SK-N-SH treated with all-trans-retinoic acid at 6 μM for 48 hours (cell line): ENCODE results near the gene VPS35L.

Experiments
- CSDC2 ChIP-seq: fragments of 250-450 bp; sonication (Bioruptor Pico); IDR thresholded peaks from 2 replicates; pipeline ENCODE4 v1.5.0; 2020; ENCODE audit warnings: mild to moderate bottlenecking, moderate library complexity
- GLIS3 ChIP-seq: fragments of 250-450 bp; sonication (Bioruptor Pico); IDR thresholded peaks from 2 replicates; pipeline ENCODE4 v1.5.0; 2020; ENCODE audit warnings: mild to moderate bottlenecking, moderate library complexity
- OSR1 ChIP-seq: fragments of 250-450 bp; sonication (Bioruptor Pico); IDR thresholded peaks from 2 replicates; pipeline ENCODE4 v1.8.0; 2022; ENCODE audit warnings: moderate library complexity, mild to moderate bottlenecking, inconsistent platforms
- PPARA ChIP-seq: fragments of 250-450 bp; sonication (Bioruptor Pico); IDR thresholded peaks from 2 replicates; pipeline ENCODE4 v1.5.0; 2020; ENCODE audit warnings: mild to moderate bottlenecking, borderline replicate concordance
- RARB ChIP-seq: fragments of 250-450 bp; sonication (Bioruptor Pico); IDR thresholded peaks from 2 replicates; pipeline ENCODE4 v1.8.0; 2021; ENCODE audit warnings: mild to moderate bottlenecking, moderate library complexity
- SNAI2 ChIP-seq: fragments of 250-450 bp; sonication (Bioruptor Pico); IDR thresholded peaks from 2 replicates; pipeline ENCODE4 v1.5.0; 2020; ENCODE audit warnings: mild to moderate bottlenecking, moderate library complexity
- TCF4 ChIP-seq: fragments of 250-450 bp; sonication (Bioruptor Pico); IDR thresholded peaks from 2 replicates; pipeline ENCODE4 v1.8.0; 2021; ENCODE audit warnings: mild to moderate bottlenecking, moderate library complexity, borderline replicate concordance
- ZFP3 ChIP-seq: fragments of 250-450 bp; sonication (Bioruptor Pico); IDR thresholded peaks from 2 replicates; pipeline ENCODE4 v1.5.0; 2020; ENCODE audit warnings: mild to moderate bottlenecking, moderate library complexity
- TF ChIP-seq, protein P1 (sequence below): fragments of 250-450 bp; sonication (Bioruptor Pico); IDR thresholded peaks from 2 replicates; pipeline ENCODE4 v1.8.0; 2020; ENCODE audit warnings: mild to moderate bottlenecking, moderate library complexity, borderline replicate concordance
- TF ChIP-seq, protein P2 (sequence below): fragments of 250-450 bp; sonication (Bioruptor Pico); IDR thresholded peaks from 2 replicates; pipeline ENCODE4 v1.8.0; 2021; ENCODE audit warnings: low read depth, mild to moderate bottlenecking, moderate library complexity, borderline replicate concordance
- TF ChIP-seq, protein P3 (sequence below): fragments of 250-450 bp; sonication (Bioruptor Pico); IDR thresholded peaks from 2 replicates; pipeline ENCODE4 v1.5.0; 2020; ENCODE audit warnings: mild to moderate bottlenecking, moderate library complexity

GRCh38 chr16:19694989-19695388, 139.5 kb downstream of the VPS35L start:
- TF ChIP-seq ZFP3 (CRISPR knock-in tag) = no peak
- TF ChIP-seq, protein P1, sequence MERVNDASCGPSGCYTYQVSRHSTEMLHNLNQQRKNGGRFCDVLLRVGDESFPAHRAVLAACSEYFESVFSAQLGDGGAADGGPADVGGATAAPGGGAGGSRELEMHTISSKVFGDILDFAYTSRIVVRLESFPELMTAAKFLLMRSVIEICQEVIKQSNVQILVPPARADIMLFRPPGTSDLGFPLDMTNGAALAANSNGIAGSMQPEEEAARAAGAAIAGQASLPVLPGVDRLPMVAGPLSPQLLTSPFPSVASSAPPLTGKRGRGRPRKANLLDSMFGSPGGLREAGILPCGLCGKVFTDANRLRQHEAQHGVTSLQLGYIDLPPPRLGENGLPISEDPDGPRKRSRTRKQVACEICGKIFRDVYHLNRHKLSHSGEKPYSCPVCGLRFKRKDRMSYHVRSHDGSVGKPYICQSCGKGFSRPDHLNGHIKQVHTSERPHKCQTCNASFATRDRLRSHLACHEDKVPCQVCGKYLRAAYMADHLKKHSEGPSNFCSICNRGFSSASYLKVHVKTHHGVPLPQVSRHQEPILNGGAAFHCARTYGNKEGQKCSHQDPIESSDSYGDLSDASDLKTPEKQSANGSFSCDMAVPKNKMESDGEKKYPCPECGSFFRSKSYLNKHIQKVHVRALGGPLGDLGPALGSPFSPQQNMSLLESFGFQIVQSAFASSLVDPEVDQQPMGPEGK = no peak
- TF ChIP-seq OSR1 (CRISPR knock-in tag) = no peak
- no peak for TF ChIP-seq SNAI2 (CRISPR knock-in tag)
- no peak for TF ChIP-seq PPARA (CRISPR knock-in tag)
- TF ChIP-seq, protein P2, sequence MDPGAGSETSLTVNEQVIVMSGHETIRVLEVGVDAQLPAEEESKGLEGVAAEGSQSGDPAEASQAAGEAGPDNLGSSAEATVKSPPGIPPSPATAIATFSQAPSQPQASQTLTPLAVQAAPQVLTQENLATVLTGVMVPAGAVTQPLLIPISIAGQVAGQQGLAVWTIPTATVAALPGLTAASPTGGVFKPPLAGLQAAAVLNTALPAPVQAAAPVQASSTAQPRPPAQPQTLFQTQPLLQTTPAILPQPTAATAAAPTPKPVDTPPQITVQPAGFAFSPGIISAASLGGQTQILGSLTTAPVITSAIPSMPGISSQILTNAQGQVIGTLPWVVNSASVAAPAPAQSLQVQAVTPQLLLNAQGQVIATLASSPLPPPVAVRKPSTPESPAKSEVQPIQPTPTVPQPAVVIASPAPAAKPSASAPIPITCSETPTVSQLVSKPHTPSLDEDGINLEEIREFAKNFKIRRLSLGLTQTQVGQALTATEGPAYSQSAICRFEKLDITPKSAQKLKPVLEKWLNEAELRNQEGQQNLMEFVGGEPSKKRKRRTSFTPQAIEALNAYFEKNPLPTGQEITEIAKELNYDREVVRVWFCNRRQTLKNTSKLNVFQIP (CRISPR knock-in tag) = no peak
- TF ChIP-seq TCF4 (CRISPR knock-in tag) = no peak
- TF ChIP-seq, protein P3, sequence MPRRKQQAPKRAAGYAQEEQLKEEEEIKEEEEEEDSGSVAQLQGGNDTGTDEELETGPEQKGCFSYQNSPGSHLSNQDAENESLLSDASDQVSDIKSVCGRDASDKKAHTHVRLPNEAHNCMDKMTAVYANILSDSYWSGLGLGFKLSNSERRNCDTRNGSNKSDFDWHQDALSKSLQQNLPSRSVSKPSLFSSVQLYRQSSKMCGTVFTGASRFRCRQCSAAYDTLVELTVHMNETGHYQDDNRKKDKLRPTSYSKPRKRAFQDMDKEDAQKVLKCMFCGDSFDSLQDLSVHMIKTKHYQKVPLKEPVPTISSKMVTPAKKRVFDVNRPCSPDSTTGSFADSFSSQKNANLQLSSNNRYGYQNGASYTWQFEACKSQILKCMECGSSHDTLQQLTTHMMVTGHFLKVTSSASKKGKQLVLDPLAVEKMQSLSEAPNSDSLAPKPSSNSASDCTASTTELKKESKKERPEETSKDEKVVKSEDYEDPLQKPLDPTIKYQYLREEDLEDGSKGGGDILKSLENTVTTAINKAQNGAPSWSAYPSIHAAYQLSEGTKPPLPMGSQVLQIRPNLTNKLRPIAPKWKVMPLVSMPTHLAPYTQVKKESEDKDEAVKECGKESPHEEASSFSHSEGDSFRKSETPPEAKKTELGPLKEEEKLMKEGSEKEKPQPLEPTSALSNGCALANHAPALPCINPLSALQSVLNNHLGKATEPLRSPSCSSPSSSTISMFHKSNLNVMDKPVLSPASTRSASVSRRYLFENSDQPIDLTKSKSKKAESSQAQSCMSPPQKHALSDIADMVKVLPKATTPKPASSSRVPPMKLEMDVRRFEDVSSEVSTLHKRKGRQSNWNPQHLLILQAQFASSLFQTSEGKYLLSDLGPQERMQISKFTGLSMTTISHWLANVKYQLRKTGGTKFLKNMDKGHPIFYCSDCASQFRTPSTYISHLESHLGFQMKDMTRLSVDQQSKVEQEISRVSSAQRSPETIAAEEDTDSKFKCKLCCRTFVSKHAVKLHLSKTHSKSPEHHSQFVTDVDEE (CRISPR knock-in tag) = no peak
- no peak for TF ChIP-seq GLIS3 (CRISPR knock-in tag)
- no peak for TF ChIP-seq CSDC2 (CRISPR knock-in tag)
- no peak for TF ChIP-seq RARB
